Neuronal stem cell (in vitro differentiated cells): ENCODE measurements around the gene FBXO2.
"Not testable (repeated sequence)": the region's sequence is repeated elsewhere in the genome, so short reads cannot be mapped to it uniquely, and the experiment has no call there.

ENCODE experiments used
- DNase-seq: peaks from one replicate; pipeline ENCODE4 v3.0.0-alpha.2; 2013; ENCODE audit warnings: low spot score
- H2AFZ ChIP-seq: one replicate; pipeline ENCODE4 v1.6.1; 2013; ENCODE audit warnings: mild to moderate bottlenecking, low read length, inconsistent platforms
- H2AK5ac ChIP-seq: 2 replicates; pipeline ENCODE4 v1.6.1; 2013; ENCODE audit warnings: low read depth, mild to moderate bottlenecking, inconsistent platforms, low read length, moderate library complexity, mixed read lengths
- H2BK120ac ChIP-seq: 2 replicates; pipeline ENCODE4 v1.6.1; 2013; ENCODE audit warnings: low read depth, mild to moderate bottlenecking, inconsistent platforms, low read length, moderate library complexity, mixed read lengths
- H2BK12ac ChIP-seq: one replicate; pipeline ENCODE4 v1.6.1; 2013; ENCODE audit warnings: low read length, inconsistent platforms
- H2BK15ac ChIP-seq: 2 replicates; pipeline ENCODE4 v1.6.1; 2013; ENCODE audit warnings: mild to moderate bottlenecking, low read length, inconsistent platforms, mixed read lengths
- H2BK5ac ChIP-seq: one replicate; pipeline ENCODE4 v1.6.1; 2013; ENCODE audit warnings: inconsistent platforms, mild to moderate bottlenecking, low read length, moderate library complexity
- H3K14ac ChIP-seq: one replicate; pipeline ENCODE4 v1.6.1; 2013; ENCODE audit warnings: low read length, inconsistent platforms
- H3K18ac ChIP-seq: 2 replicates; pipeline ENCODE4 v1.6.1; 2013; ENCODE audit warnings: low read length, inconsistent platforms
- H3K23ac ChIP-seq: 2 replicates; pipeline ENCODE4 v1.6.1; 2013; ENCODE audit warnings: low read depth, mild to moderate bottlenecking, mixed read lengths, low read length, inconsistent platforms; ENCODE audit not compliant: poor library complexity
- H3K27ac ChIP-seq: replicated peaks from 3 replicates; pipeline ENCODE4 v1.5.1; 2013; ENCODE audit warnings: low read length, inconsistent platforms
- H3K27me3 ChIP-seq, 3 experiments: 2 replicates each; pipeline ENCODE4 v1.6.1; 2013; ENCODE audit warnings: low read length in 3 of 3, mild to moderate bottlenecking in 2 of 3, inconsistent platforms in 1 of 3, low read depth in 1 of 3, mixed read lengths in 1 of 3, moderate library complexity in 1 of 3; ENCODE audit not compliant: control insufficient read depth in 3 of 3, insufficient read depth in 3 of 3
- H3K36me3 ChIP-seq, 2 donors: replicated peaks in 1 of 2; 2 replicates each; pipeline ENCODE4 v1.6.1; 2013; ENCODE audit warnings: low read length in 2 of 2; ENCODE audit not compliant: control insufficient read depth in 2 of 2, insufficient read depth in 2 of 2
- H3K4ac ChIP-seq: 2 replicates; pipeline ENCODE4 v1.6.1; 2013; ENCODE audit warnings: inconsistent platforms, mild to moderate bottlenecking, low read length, moderate library complexity
- H3K4me1 ChIP-seq, 2 donors: 1 replicate in 1 of 2; 2 replicates in 1 of 2; pipeline ENCODE4 v1.6.1; 2013; ENCODE audit warnings: low read length in 2 of 2, low read depth in 1 of 2; ENCODE audit not compliant: control insufficient read depth in 2 of 2, insufficient read depth in 1 of 2
- H3K4me2 ChIP-seq: one replicate; pipeline ENCODE4 v1.6.1; 2013; ENCODE audit warnings: mild to moderate bottlenecking, low read length, inconsistent platforms; ENCODE audit not compliant: insufficient read depth, poor library complexity, severe bottlenecking
- H3K4me3 ChIP-seq, 2 donors: 2 replicates each; pipeline ENCODE4 v1.5.1; 2013; ENCODE audit warnings: low read length in 2 of 2, mild to moderate bottlenecking in 2 of 2, inconsistent platforms in 1 of 2, moderate library complexity in 1 of 2
- H3K79me1 ChIP-seq: one replicate; pipeline ENCODE4 v1.6.1; 2013; ENCODE audit warnings: low read depth, mild to moderate bottlenecking, inconsistent platforms, low read length, moderate library complexity
- H3K9ac ChIP-seq: one replicate; pipeline ENCODE4 v1.6.1; 2013; ENCODE audit warnings: mild to moderate bottlenecking, low read depth, low read length, inconsistent platforms; ENCODE audit not compliant: poor library complexity
- H3K9me3 ChIP-seq, 2 donors: replicated peaks in 1 of 2; 2 replicates each; pipeline versions ENCODE3 to v1.6.1; 2013; ENCODE audit warnings: low read length in 2 of 2, mild to moderate bottlenecking in 2 of 2, inconsistent platforms in 1 of 2, low read depth in 1 of 2, mixed read lengths in 1 of 2, moderate library complexity in 1 of 2; ENCODE audit not compliant: control insufficient read depth in 2 of 2, insufficient read depth in 1 of 2
- H4K8ac ChIP-seq: one replicate; pipeline ENCODE4 v1.6.1; 2013; ENCODE audit warnings: low read depth, mild to moderate bottlenecking, inconsistent platforms, low read length, moderate library complexity
- H4K91ac ChIP-seq: one replicate; pipeline ENCODE4 v1.6.1; 2013; ENCODE audit warnings: low read length, low read depth, mild to moderate bottlenecking, inconsistent platforms; ENCODE audit not compliant: poor library complexity
- WGBS, 2 donors: extraction: QIAGEN DNeasy Blood & Tissue Kit; methylation state at CpG; one replicate each; pipeline ENCODE4 v1.1.7; 2013; ENCODE audit warnings: missing lambda C conversion rate in 2 of 2, mixed read lengths in 1 of 2; ENCODE audit not compliant: insufficient read length in 2 of 2, insufficient replicate concordance in 1 of 2; ENCODE audit errors: extremely low coverage in 2 of 2; 5-methylcytosine and 5-hydroxymethylcytosine counted together

The FBXO2 gene

GRCh38 chr1:11642418-11643017 lies 11.7 kb downstream of the FBXO2 start:
- H3K79me1 ChIP-seq, H2BK120ac ChIP-seq, H3K23ac ChIP-seq, H3K18ac ChIP-seq, H3K9ac ChIP-seq, H3K36me3 ChIP-seq, H3K4ac ChIP-seq, H2BK12ac ChIP-seq, H3K4me1 ChIP-seq, H2AFZ ChIP-seq, H2BK5ac ChIP-seq, H3K9me3 ChIP-seq, H2AK5ac ChIP-seq, H3K14ac ChIP-seq, H2BK15ac ChIP-seq, H3K27ac ChIP-seq, H4K91ac ChIP-seq, H3K4me3 ChIP-seq, H3K4me2 ChIP-seq, H4K8ac ChIP-seq: not testable (repeated sequence)
- DNase-seq: peak; percentile 66
- no CpG with 5 or more reads among the region's 18 CpGs for WGBS, 2 donors
- H3K27me3 ChIP-seq: peaks cover 0 to 19% (median 0%) of the 10 kb centered on the region in 3 experiments

- H3K4ac ChIP-seq: no peak overlapping the region
- H3K23ac ChIP-seq: peak overlapping the region; percentile 86
- H3K36me3 ChIP-seq: no peaks in the 10 kb centered on the region
- no peak overlapping the region for H3K4me3 ChIP-seq
- H3K9ac ChIP-seq: no peak overlapping the region
- no peak overlapping the region for H4K91ac ChIP-seq
- H2BK15ac ChIP-seq: no peak overlapping the region
- no peak overlapping the region for H4K8ac ChIP-seq
- peaks cover 0 to 22% (median 0%) of the 10 kb centered on the region in 3 experiments for H3K27me3 ChIP-seq
- peak overlapping the region; percentile 33 for H3K18ac ChIP-seq
- H2AK5ac ChIP-seq: no peak overlapping the region
- WGBS, 2 donors: no CpG with 5 or more reads among the region's 5 CpGs
- no peak overlapping the region for H2BK5ac ChIP-seq
- no peak overlapping the region for H2BK120ac ChIP-seq
- no peak overlapping the region for H3K14ac ChIP-seq
- H3K4me2 ChIP-seq: no peak overlapping the region
- DNase-seq: no peak
- no peak overlapping the region for H2AFZ ChIP-seq
- no peaks in the 10 kb centered on the region for H3K9me3 ChIP-seq
- no peak overlapping the region for H2BK12ac ChIP-seq
- no peaks in the 10 kb centered on the region for H3K79me1 ChIP-seq
- H3K4me1 ChIP-seq: peaks cover 0 to 3% of the 10 kb centered on the region in 2 donors
- H3K27ac ChIP-seq: no peak overlapping the region
These were observed 12.4 kb downstream of the FBXO2 start for GRCh38 chr1:11641776-11642305.

GRCh38 chr1:11640944-11641343 lies 13.3 kb downstream of the FBXO2 start:
- no peak overlapping the region for H2BK5ac ChIP-seq
- H3K18ac ChIP-seq: no peak overlapping the region
- H3K23ac ChIP-seq: no peak overlapping the region
- no peak overlapping the region for H3K9ac ChIP-seq
- DNase-seq: no peak
- no peak overlapping the region for H3K4ac ChIP-seq
- no peak overlapping the region for H2BK15ac ChIP-seq
- no peak overlapping the region for H3K27ac ChIP-seq
- no peak overlapping the region for H4K91ac ChIP-seq
- no peaks in the 10 kb centered on the region for H3K9me3 ChIP-seq
- peaks cover 0 to 3% of the 10 kb centered on the region in 2 donors for H3K4me1 ChIP-seq
- no peaks in the 10 kb centered on the region for H3K36me3 ChIP-seq
- H3K4me2 ChIP-seq: no peak overlapping the region
- H3K4me3 ChIP-seq: no peak overlapping the region
- H2BK120ac ChIP-seq: no peak overlapping the region
- H3K79me1 ChIP-seq: no peaks in the 10 kb centered on the region
- H2AFZ ChIP-seq: no peak overlapping the region
- H3K14ac ChIP-seq: no peak overlapping the region
- no CpG with 5 or more reads among the region's 6 CpGs for WGBS, 2 donors
- no peak overlapping the region for H2AK5ac ChIP-seq
- H2BK12ac ChIP-seq: no peak overlapping the region
- H4K8ac ChIP-seq: no peak overlapping the region
- peaks cover 0 to 20% (median 0%) of the 10 kb centered on the region in 3 experiments for H3K27me3 ChIP-seq

- H3K23ac ChIP-seq: no peak overlapping the region
- H3K14ac ChIP-seq: no peak overlapping the region
- no peak overlapping the region for H2BK5ac ChIP-seq
- H3K4me1 ChIP-seq: peaks cover 0 to 3% of the 10 kb centered on the region in 2 donors
- no CpG with 5 or more reads among the region's 7 CpGs for WGBS, 2 donors
- no peak overlapping the region for H4K8ac ChIP-seq
- no peak overlapping the region for H2BK12ac ChIP-seq
- H3K9me3 ChIP-seq: no peaks in the 10 kb centered on the region
- H2BK15ac ChIP-seq: no peak overlapping the region
- H3K4ac ChIP-seq: no peak overlapping the region
- peaks cover 0 to 20% (median 0%) of the 10 kb centered on the region in 3 experiments for H3K27me3 ChIP-seq
- H3K27ac ChIP-seq: no peak overlapping the region
- no peak overlapping the region for H3K4me3 ChIP-seq
- no peak for DNase-seq
- no peak overlapping the region for H2BK120ac ChIP-seq
- H2AK5ac ChIP-seq: no peak overlapping the region
- H3K4me2 ChIP-seq: no peak overlapping the region
- no peaks in the 10 kb centered on the region for H3K36me3 ChIP-seq
- H3K18ac ChIP-seq: no peak overlapping the region
- no peak overlapping the region for H2AFZ ChIP-seq
- no peak overlapping the region for H4K91ac ChIP-seq
- no peaks in the 10 kb centered on the region for H3K79me1 ChIP-seq
- no peak overlapping the region for H3K9ac ChIP-seq
These were observed 14.1 kb downstream of the FBXO2 start for GRCh38 chr1:11640101-11640500.
